ENCODE measurements around the gene MYO16.

DNA sequence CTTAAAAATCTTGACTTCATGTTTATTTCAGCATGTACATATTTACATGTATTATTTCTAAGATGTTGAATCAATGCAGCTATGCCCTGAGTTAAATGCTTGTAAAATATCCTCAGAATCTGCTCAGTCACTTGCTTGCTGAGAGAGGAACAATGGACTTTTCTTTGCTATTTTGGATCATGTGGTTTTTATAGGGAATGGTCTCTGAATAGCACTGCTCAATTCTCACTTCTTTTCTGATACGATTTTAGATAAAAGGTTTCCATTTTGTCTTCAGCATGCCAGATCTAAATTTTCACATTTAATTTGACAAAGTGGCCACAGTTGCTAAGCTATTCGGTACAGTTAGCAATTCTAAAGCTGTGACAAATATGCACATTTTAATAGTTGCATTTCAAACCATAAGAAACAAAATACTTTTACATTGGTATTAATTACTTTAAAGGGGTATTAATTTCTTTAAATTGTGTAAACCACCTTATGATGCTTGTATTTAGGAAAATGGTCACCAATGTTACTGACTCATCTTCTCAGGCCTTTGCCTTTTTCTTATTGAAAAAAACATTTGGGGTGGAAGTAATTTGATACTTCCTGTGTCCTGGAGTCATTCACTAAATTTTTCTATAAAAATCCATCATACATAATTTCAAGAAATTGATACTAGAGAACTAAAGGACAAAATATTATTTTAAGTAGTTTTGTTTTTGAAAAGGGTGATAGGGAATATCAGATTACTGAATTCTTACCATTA, 113.5 kb downstream of the MYO16 start:
- TF ChIP-seq TP53 (CRISPR knock-in tag; IDR thresholded peaks at IDR 0.05) (no peak), POLR2A (IDR thresholded peaks at IDR 0.05; ENCODE audit: low read length) (no peak), ZC3H11A (IDR thresholded peaks at IDR 0.05) (no peak)
- TF ChIP-seq, protein P1, sequence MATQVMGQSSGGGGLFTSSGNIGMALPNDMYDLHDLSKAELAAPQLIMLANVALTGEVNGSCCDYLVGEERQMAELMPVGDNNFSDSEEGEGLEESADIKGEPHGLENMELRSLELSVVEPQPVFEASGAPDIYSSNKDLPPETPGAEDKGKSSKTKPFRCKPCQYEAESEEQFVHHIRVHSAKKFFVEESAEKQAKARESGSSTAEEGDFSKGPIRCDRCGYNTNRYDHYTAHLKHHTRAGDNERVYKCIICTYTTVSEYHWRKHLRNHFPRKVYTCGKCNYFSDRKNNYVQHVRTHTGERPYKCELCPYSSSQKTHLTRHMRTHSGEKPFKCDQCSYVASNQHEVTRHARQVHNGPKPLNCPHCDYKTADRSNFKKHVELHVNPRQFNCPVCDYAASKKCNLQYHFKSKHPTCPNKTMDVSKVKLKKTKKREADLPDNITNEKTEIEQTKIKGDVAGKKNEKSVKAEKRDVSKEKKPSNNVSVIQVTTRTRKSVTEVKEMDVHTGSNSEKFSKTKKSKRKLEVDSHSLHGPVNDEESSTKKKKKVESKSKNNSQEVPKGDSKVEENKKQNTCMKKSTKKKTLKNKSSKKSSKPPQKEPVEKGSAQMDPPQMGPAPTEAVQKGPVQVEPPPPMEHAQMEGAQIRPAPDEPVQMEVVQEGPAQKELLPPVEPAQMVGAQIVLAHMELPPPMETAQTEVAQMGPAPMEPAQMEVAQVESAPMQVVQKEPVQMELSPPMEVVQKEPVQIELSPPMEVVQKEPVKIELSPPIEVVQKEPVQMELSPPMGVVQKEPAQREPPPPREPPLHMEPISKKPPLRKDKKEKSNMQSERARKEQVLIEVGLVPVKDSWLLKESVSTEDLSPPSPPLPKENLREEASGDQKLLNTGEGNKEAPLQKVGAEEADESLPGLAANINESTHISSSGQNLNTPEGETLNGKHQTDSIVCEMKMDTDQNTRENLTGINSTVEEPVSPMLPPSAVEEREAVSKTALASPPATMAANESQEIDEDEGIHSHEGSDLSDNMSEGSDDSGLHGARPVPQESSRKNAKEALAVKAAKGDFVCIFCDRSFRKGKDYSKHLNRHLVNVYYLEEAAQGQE (IDR thresholded peaks at IDR 0.05), result no peak
- TF ChIP-seq, protein P2, sequence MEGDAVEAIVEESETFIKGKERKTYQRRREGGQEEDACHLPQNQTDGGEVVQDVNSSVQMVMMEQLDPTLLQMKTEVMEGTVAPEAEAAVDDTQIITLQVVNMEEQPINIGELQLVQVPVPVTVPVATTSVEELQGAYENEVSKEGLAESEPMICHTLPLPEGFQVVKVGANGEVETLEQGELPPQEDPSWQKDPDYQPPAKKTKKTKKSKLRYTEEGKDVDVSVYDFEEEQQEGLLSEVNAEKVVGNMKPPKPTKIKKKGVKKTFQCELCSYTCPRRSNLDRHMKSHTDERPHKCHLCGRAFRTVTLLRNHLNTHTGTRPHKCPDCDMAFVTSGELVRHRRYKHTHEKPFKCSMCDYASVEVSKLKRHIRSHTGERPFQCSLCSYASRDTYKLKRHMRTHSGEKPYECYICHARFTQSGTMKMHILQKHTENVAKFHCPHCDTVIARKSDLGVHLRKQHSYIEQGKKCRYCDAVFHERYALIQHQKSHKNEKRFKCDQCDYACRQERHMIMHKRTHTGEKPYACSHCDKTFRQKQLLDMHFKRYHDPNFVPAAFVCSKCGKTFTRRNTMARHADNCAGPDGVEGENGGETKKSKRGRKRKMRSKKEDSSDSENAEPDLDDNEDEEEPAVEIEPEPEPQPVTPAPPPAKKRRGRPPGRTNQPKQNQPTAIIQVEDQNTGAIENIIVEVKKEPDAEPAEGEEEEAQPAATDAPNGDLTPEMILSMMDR (IDR thresholded peaks at IDR 0.05), result no peak
